HG03521 (cell line): ENCODE measurements around the gene KNDC1.

Source experiments
- ATAC-seq: cut with Tn5 transposase; IDR thresholded peaks from one replicate; pipeline ENCODE4 v1.9.1; 2021; ENCODE audit warnings: mild to moderate bottlenecking, moderate library complexity; ENCODE audit not compliant: unreplicated experiment

KNDC1 gene

GRCh38 chr10:133189726-133190125, 29.7 kb downstream of the KNDC1 start:
- no peak for ATAC-seq

- no peak for ATAC-seq
Measured at GRCh38 chr10:133190225-133190624, 30.2 kb downstream of the KNDC1 start.

GRCh38 chr10:133191651-133192050, 31.6 kb downstream of the KNDC1 start:
- ATAC-seq, result no peak

GRCh38 chr10:133194151-133194550, 34.1 kb downstream of the KNDC1 start:
- ATAC-seq, result no peak

- no peak for ATAC-seq
Measured at GRCh38 chr10:133195096-133195495, 35.1 kb downstream of the KNDC1 start.

GRCh38 chr10:133195611-133196010, 35.6 kb downstream of the KNDC1 start:
- no peak for ATAC-seq

- ATAC-seq, result no peak
Measured at GRCh38 chr10:133196221-133196915, 36.3 kb downstream of the KNDC1 start.

- ATAC-seq, result no peak
Measured at GRCh38 chr10:133196936-133197758, 37.1 kb downstream of the KNDC1 start.

- no peak for ATAC-seq
Measured at GRCh38 chr10:133197786-133198185, 37.8 kb downstream of the KNDC1 start.

GRCh38 chr10:133198206-133198605, 38.2 kb downstream of the KNDC1 start:
- ATAC-seq, result no peak

- ATAC-seq, result no peak
Measured at GRCh38 chr10:133198621-133199487, 38.8 kb downstream of the KNDC1 start.

GRCh38 chr10:133199488-133199885, 39.5 kb downstream of the KNDC1 start:
- ATAC-seq, result no peak

GRCh38 chr10:133199992-133200611, 40.1 kb downstream of the KNDC1 start:
- no peak for ATAC-seq

GRCh38 chr10:133200621-133201031, 40.6 kb downstream of the KNDC1 start:
- ATAC-seq, result no peak

- ATAC-seq, result no peak
Measured at GRCh38 chr10:133201151-133201947, 41.3 kb downstream of the KNDC1 start.

- no peak for ATAC-seq
Measured at GRCh38 chr10:133201948-133202725, 42.1 kb downstream of the KNDC1 start.

GRCh38 chr10:133202778-133203651, 43.0 kb downstream of the KNDC1 start:
- ATAC-seq, result no peak

- no peak for ATAC-seq
Measured at GRCh38 chr10:133203652-133204195, 43.7 kb downstream of the KNDC1 start.
